ENCODE measurements around the gene INO80.
A peak's percentile ranks its signal among the peaks of the same experiment; 100 is the strongest.

INO80 gene

GRCh38 chr15:41116962-41117252 is 827 bp upstream of the INO80 start:
- Histone ChIP-seq H4K20me1 (ENCODE audit: insufficient read depth, low read length, poor library complexity, severe bottlenecking) (peaks cover 12% of the 10 kb centered on the region), H3K36me3 (ENCODE audit: insufficient read depth, low read length) (no peaks in the 10 kb centered on the region), H3F3A (ENCODE audit: low read depth) (no peaks in the 10 kb centered on the region), H3K9ac (ENCODE audit: low read depth, low read length, poor library complexity, severe bottlenecking) (peak overlapping the region; percentile 98), H3K4me1 (ENCODE audit: insufficient read depth, low read length, poor library complexity, severe bottlenecking) (peaks cover 18% of the 10 kb centered on the region), H3K27me3 (ENCODE audit: insufficient read depth, low read length, poor library complexity, severe bottlenecking) (no peaks in the 10 kb centered on the region), H3K9me3 (ENCODE audit: insufficient read depth, low read depth, low read length) (no peaks in the 10 kb centered on the region), H3K4me3 (ENCODE audit: low read length, poor library complexity, severe bottlenecking) (peak overlapping the region; percentile 97), H2AFZ (ENCODE audit: low read length) (peak overlapping the region; percentile 98), H3K4me2 (ENCODE audit: low read depth, low read length, poor library complexity, severe bottlenecking) (peak overlapping the region; percentile 84), H3K79me2 (ENCODE audit: insufficient read depth, low read length) (peaks cover 50% of the 10 kb centered on the region), H3K9me2 (replicated peaks; ENCODE audit: low read depth, low read length) (no peaks in the 10 kb centered on the region)
- TF ChIP-seq CTCF (conservative IDR thresholded peaks at IDR 0.05; ENCODE audit: low read length), result no peak
- no peak for TF ChIP-seq EZH2phosphoT487 (IDR thresholded peaks at IDR 0.05; ENCODE audit: borderline replicate concordance)

- Histone ChIP-seq H3K9me3 (ENCODE audit: insufficient read depth, low read depth, low read length) (no peaks in the 10 kb centered on the region), H2AFZ (ENCODE audit: low read length) (peak overlapping the region; percentile 98)
Measured at GRCh38 chr15:41115652-41116115, 396 bp downstream of the INO80 start.

GRCh38 chr15:41115161-41115651 is 874 bp downstream of the INO80 start:
- Histone ChIP-seq H3K79me2 (ENCODE audit: insufficient read depth, low read length) (peaks cover 67% of the 10 kb centered on the region), H3K36me3 (ENCODE audit: insufficient read depth, low read length) (no peaks in the 10 kb centered on the region), H3K9ac (ENCODE audit: low read depth, low read length, poor library complexity, severe bottlenecking) (peak overlapping the region; percentile 98), H3K27me3 (ENCODE audit: insufficient read depth, low read length, poor library complexity, severe bottlenecking) (no peaks in the 10 kb centered on the region), H3K4me2 (ENCODE audit: low read depth, low read length, poor library complexity, severe bottlenecking) (peak overlapping the region; percentile 88), H4K20me1 (ENCODE audit: insufficient read depth, low read length, poor library complexity, severe bottlenecking) (peaks cover 12% of the 10 kb centered on the region), H3K4me1 (ENCODE audit: insufficient read depth, low read length, poor library complexity, severe bottlenecking) (peaks cover 21% of the 10 kb centered on the region), H3F3A (ENCODE audit: low read depth) (no peaks in the 10 kb centered on the region), H3K9me2 (replicated peaks; ENCODE audit: low read depth, low read length) (no peaks in the 10 kb centered on the region), H2AFZ (ENCODE audit: low read length) (peak overlapping the region; percentile 98), H3K9me3 (ENCODE audit: insufficient read depth, low read depth, low read length) (no peaks in the 10 kb centered on the region), H3K4me3 (ENCODE audit: low read length, poor library complexity, severe bottlenecking) (peak overlapping the region; percentile 97)
- TF ChIP-seq EZH2phosphoT487 (IDR thresholded peaks at IDR 0.05; ENCODE audit: borderline replicate concordance), result no peak
- TF ChIP-seq CTCF (conservative IDR thresholded peaks at IDR 0.05; ENCODE audit: low read length), result peak; percentile 23; the same call in 1 of the 2 replicates

More at GRCh38 chr15:41115652-41116115, 396 bp downstream of the INO80 start:
- peaks cover 12% of the 10 kb centered on the region for H4K20me1 ChIP-seq (ENCODE audit: insufficient read depth, low read length, poor library complexity, severe bottlenecking)
- no peaks in the 10 kb centered on the region for H3K9me2 ChIP-seq (replicated peaks; ENCODE audit: low read depth, low read length)
- H3K4me3 ChIP-seq (ENCODE audit: low read length, poor library complexity, severe bottlenecking), result peak overlapping the region; percentile 97
- peak overlapping the region; percentile 98 for H3K9ac ChIP-seq (ENCODE audit: low read depth, low read length, poor library complexity, severe bottlenecking)
- peaks cover 62% of the 10 kb centered on the region for H3K79me2 ChIP-seq (ENCODE audit: insufficient read depth, low read length)
- TF ChIP-seq CTCF (conservative IDR thresholded peaks at IDR 0.05; ENCODE audit: low read length) (no peak), EZH2phosphoT487 (IDR thresholded peaks at IDR 0.05; ENCODE audit: borderline replicate concordance) (no peak)
- H3K36me3 ChIP-seq (ENCODE audit: insufficient read depth, low read length), result no peaks in the 10 kb centered on the region
- H3K4me1 ChIP-seq (ENCODE audit: insufficient read depth, low read length, poor library complexity, severe bottlenecking), result peaks cover 21% of the 10 kb centered on the region
- H3K4me2 ChIP-seq (ENCODE audit: low read depth, low read length, poor library complexity, severe bottlenecking), result peak overlapping the region; percentile 88
- no peaks in the 10 kb centered on the region for H3K27me3 ChIP-seq (ENCODE audit: insufficient read depth, low read length, poor library complexity, severe bottlenecking)
- no peaks in the 10 kb centered on the region for H3F3A ChIP-seq (ENCODE audit: low read depth)

Data from Loucy (cell line).